GM08714 (cell line): Measurements from ENCODE around the gene KCNJ2.

Source experiments
- H3K4me3 ChIP-seq: fragments of 200-500 bp; sonication (Bioruptor generic); 2 replicates; pipeline ENCODE4 v1.5.1; 2014; ENCODE audit warnings: mild to moderate bottlenecking, low read length, inconsistent platforms
- ZNF274 ChIP-seq: IDR thresholded peaks from 2 replicates; pipeline ENCODE4 v1.6.1; 2012; ENCODE audit warnings: mild to moderate bottlenecking, low read depth, low read length

The KCNJ2 gene

DNA sequence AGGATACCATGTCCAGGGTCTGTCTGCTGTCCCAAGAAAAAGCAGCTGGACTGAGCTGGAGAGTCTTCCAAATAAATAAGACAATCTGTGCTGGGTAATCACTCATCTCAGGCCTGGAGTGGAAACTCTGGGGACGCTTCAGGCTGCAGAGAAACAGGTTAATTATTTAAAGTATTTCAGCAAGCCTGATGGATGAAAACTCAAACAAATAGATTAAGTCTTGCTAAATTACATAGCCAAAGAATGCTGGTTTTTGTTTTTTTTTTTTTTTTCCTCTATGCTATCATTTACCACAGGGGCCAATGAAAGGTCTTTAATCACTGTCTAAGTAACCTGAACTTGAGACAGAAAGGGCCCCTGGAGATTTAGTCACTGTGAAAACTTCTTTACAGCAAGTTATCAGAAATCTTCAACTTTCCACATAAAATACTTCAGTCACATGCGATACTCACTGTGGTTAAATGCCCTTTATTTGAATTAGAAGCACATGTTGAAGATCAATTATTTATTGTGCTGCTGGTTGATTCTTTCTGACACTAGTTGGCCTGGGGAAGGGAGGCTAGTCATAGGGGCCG lies 31.0 kb upstream of the KCNJ2 start:
- H3K4me3 ChIP-seq, result no peak overlapping the region
- TF ChIP-seq ZNF274, result no peak

GRCh38 chr17:70139449-70139993 lies 29.8 kb upstream of the KCNJ2 start:
- TF ChIP-seq ZNF274, result no peak
- no peak overlapping the region for H3K4me3 ChIP-seq

GRCh38 chr17:70144260-70144846 lies 25.0 kb upstream of the KCNJ2 start:
- no peak for TF ChIP-seq ZNF274
- no peak overlapping the region for H3K4me3 ChIP-seq

DNA sequence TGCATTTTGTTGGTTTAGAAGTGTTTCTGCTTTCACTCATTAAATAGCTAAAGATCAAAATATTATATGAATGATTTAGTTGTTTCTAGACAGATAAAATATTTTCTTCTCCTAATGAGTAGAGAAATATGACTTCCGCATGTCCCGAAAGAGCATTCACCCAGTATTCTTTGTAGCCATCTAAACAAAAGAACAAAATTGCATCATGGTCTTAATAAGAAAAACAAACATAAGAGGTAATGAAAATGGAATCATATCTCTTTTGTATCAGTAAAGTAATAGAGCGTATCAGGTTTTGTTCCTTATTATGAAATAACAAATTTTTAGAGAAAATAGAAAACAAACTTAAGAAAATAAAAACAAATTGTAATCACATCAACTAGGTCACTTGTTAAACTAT lies 16.1 kb upstream of the KCNJ2 start:
- no peak overlapping the region for H3K4me3 ChIP-seq
- TF ChIP-seq ZNF274, result no peak

- TF ChIP-seq ZNF274, result no peak
- no peak overlapping the region for H3K4me3 ChIP-seq
Measured at GRCh38 chr17:70157151-70157550, 12.2 kb upstream of the KCNJ2 start.

- no peak for TF ChIP-seq ZNF274
- H3K4me3 ChIP-seq, result no peak overlapping the region
Measured at GRCh38 chr17:70158180-70158579, 11.2 kb upstream of the KCNJ2 start.

DNA sequence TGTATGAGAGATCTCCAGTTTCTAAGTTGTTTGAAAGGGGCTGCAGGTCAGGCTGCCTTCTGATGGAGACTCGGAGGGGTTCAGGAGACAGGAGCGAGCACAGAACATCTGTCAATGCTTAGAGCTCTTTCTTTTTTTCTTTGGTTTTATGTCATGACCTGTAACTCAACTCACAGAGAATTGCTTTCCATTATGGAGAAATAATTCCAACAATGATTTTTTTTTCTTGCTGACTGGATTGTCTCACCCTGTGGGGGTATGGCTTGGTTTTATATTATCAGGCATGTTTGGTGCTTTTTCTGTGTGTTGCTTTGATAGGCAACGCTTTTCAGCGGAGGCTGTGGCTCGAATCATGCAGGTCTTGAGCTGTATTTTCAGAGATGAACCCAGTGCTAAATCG lies 10.7 kb upstream of the KCNJ2 start:
- no peak for TF ChIP-seq ZNF274
- no peak overlapping the region for H3K4me3 ChIP-seq

DNA sequence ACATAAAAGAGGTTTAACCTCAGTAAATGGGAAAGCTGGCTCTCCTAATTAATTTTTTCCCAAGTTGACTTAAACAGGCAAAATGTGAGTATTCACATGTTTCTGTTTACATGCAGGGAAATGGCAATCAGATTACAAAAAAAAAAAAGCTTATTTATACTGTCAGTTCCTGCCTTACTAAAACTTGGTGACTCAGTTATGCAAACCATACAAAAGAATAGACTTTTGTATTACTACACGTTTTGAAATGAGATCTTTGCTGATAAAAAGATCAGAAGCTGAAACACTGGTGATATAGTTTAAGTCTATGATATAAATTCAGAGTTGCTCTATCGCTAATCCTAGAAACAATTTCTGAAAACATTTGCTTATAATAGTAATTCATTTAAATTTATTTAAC lies 9.4 kb upstream of the KCNJ2 start:
- H3K4me3 ChIP-seq, result no peak overlapping the region
- TF ChIP-seq ZNF274, result no peak

- TF ChIP-seq ZNF274, result no peak
- H3K4me3 ChIP-seq, result no peak overlapping the region
Measured at GRCh38 chr17:70161519-70161918, 7.8 kb upstream of the KCNJ2 start.

- TF ChIP-seq ZNF274, result no peak
- no peak overlapping the region for H3K4me3 ChIP-seq
Measured at GRCh38 chr17:70165383-70165782, 3.9 kb upstream of the KCNJ2 start.

- no peak overlapping the region for H3K4me3 ChIP-seq
- no peak for TF ChIP-seq ZNF274
Measured at GRCh38 chr17:70166615-70167014, 2.7 kb upstream of the KCNJ2 start.

- H3K4me3 ChIP-seq, result peak overlapping the region; percentile 49
- TF ChIP-seq ZNF274, result no peak
Measured at GRCh38 chr17:70168044-70168976, 1.0 kb upstream of the KCNJ2 start.

DNA sequence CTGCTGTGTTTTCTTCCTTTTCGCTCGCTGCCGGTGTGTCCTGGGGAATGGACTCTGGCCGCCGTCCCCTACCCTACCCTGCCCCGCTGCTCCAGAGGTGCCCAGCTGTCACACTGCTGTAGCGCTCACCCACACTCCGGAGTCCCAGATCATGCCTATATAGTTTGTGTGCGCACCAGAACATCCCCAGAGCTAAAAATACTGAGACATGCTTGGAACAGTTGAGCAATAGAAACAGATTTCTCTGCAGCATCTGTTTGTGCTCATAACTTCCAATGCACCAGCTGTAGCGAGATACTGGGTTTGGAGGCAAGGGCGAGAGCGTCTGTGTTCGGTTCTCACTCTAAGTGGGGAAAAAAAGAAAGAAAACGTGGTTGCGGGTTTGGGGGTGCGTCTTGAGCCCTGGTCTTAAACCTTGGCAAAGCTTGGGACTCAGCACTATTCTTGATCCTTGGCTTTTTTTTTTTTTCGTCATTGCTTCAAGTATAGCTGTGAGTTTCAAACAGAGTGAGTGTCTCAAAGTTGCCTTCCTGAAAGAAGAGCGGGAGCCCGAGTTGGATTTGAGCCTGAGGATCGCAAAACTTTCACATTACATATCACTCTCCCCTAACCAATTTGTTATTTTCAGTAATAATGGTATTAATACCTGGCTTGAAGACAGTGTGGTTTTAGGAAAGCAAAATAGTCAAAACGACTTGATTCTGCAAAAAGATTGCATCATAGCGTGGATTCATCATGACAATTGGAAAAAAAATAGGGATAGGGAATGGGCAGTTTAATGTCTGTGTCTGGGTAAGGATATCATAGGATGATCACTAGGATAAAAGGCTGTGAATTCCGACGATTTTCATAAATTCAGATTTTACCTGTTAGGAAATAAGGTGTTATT lies 621 bp downstream of the KCNJ2 start:
- no peak for TF ChIP-seq ZNF274
- H3K4me3 ChIP-seq, result peak overlapping the region; percentile 59

- no peak for TF ChIP-seq ZNF274
- no peak overlapping the region for H3K4me3 ChIP-seq
Measured at GRCh38 chr17:70171159-70171558, 1.8 kb downstream of the KCNJ2 start.
